Activated CD8-positive, alpha-beta memory T cell treated with anti-CD3 and anti-CD28 coated beads for 48 hours (primary cell): ENCODE data around the gene SNAI1.

Experiments used
- DNase-seq, 3 experiments: peaks; one replicate each; pipeline ENCODE4 v3.0.0-alpha.2; 2020; ENCODE audit warnings: low read depth in 2 of 3, low spot score in 2 of 3

SNAI1 gene

GRCh38 chr20:50012282-50013263, 29.8 kb downstream of the SNAI1 start:
- DNase-seq, result no peak

GRCh38 chr20:50013976-50014375, 31.2 kb downstream of the SNAI1 start:
- DNase-seq, result no peak

GRCh38 chr20:50014570-50015562, 32.1 kb downstream of the SNAI1 start:
- no peak for DNase-seq

- no peak for DNase-seq
These were observed 32.8 kb downstream of the SNAI1 start for GRCh38 chr20:50015636-50015992.

GRCh38 chr20:50015993-50016770, 33.4 kb downstream of the SNAI1 start:
- DNase-seq, result no peak

GRCh38 chr20:50017160-50017559, 34.4 kb downstream of the SNAI1 start:
- DNase-seq, result no peak

GRCh38 chr20:50017576-50018248, 34.9 kb downstream of the SNAI1 start:
- DNase-seq, result no peak

- DNase-seq, result no peak
These were observed 36.9 kb downstream of the SNAI1 start for GRCh38 chr20:50019466-50020256.

GRCh38 chr20:50020288-50020687, 37.5 kb downstream of the SNAI1 start:
- DNase-seq, result no peak

GRCh38 chr20:50022676-50023075, 39.9 kb downstream of the SNAI1 start:
- DNase-seq, result no peak

- no peak for DNase-seq
These were observed 40.5 kb downstream of the SNAI1 start for GRCh38 chr20:50023116-50023805.

- DNase-seq, result no peak
These were observed 44.2 kb downstream of the SNAI1 start for GRCh38 chr20:50026746-50027575.

GRCh38 chr20:50027611-50028105, 44.9 kb downstream of the SNAI1 start:
- DNase-seq, result no peak

- no peak for DNase-seq
These were observed 46.4 kb downstream of the SNAI1 start for GRCh38 chr20:50029083-50029696.

- no peak for DNase-seq
These were observed 47.1 kb downstream of the SNAI1 start for GRCh38 chr20:50029697-50030461.

- DNase-seq, result no peak
These were observed 50.3 kb downstream of the SNAI1 start for GRCh38 chr20:50032955-50033666.
